GM19193 (cell line): ENCODE data around the gene DENND2D.

Experiments used
- POLR2A ChIP-seq: IDR thresholded peaks from 4 replicates; pipeline ENCODE4 v1.6.1; 2011; ENCODE audit not compliant: insufficient read depth, insufficient read length; ENCODE audit errors: extremely low read depth

DENND2D gene, protein sequence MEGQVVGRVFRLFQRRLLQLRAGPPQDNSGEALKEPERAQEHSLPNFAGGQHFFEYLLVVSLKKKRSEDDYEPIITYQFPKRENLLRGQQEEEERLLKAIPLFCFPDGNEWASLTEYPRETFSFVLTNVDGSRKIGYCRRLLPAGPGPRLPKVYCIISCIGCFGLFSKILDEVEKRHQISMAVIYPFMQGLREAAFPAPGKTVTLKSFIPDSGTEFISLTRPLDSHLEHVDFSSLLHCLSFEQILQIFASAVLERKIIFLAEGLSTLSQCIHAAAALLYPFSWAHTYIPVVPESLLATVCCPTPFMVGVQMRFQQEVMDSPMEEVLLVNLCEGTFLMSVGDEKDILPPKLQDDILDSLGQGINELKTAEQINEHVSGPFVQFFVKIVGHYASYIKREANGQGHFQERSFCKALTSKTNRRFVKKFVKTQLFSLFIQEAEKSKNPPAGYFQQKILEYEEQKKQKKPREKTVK

DNA sequence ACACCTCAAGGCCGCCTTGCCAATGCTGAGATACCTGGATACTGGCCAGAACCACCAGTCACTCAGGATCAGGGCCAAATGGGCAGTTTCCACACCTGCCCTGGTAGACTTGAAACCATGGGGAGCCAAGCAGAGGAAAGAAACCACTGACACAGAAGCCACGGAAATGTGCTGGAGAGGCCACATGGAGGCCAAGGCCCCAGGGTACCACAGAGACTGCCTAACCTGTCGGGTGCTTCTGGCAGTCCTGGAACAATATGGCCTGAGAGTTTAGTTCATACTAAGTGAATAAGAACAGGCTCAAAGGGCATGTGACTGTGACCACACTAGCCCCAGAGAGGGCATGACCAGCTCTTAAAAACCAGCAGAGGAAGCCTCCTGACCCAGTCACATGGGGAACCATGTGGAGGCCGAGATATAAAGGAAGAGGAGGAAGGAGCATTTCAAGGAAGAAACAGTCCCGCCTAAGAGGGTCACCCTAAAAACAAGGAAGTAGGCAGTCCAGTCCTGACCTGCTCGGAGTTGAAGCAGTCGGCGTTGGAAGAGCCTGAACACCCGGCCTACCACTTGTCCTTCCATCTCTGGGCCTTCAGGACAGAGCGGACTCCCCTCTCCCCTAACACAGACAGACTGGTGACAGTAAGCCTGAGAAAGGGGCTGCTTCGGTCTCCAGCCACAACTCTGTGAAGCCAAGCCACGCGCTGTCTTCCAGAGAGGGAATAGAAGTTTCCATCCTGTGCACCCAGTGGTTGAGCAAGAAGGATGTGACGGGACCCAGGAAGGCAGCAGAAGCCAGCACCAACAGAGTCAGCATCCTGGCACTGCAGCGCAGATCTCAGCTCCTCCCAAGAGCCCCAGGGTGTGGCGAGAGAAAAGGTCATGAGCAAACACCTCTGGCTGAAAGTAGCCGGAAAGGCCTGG lies at the start of gene DENND2D:
TSS of gene DENND2D (minus strand) at position 766 of the 921 bp plus-strand sequence. CDS start at position 579, 187 bp downstream.
- peak; percentile 8 for TF ChIP-seq POLR2A

GRCh38 chr1:111249960-111250359 lies 49.5 kb upstream of the DENND2D start:
- TF ChIP-seq POLR2A = no peak

GRCh38 chr1:111247125-111247838 lies 46.8 kb upstream of the DENND2D start:
- no peak for TF ChIP-seq POLR2A

DNA sequence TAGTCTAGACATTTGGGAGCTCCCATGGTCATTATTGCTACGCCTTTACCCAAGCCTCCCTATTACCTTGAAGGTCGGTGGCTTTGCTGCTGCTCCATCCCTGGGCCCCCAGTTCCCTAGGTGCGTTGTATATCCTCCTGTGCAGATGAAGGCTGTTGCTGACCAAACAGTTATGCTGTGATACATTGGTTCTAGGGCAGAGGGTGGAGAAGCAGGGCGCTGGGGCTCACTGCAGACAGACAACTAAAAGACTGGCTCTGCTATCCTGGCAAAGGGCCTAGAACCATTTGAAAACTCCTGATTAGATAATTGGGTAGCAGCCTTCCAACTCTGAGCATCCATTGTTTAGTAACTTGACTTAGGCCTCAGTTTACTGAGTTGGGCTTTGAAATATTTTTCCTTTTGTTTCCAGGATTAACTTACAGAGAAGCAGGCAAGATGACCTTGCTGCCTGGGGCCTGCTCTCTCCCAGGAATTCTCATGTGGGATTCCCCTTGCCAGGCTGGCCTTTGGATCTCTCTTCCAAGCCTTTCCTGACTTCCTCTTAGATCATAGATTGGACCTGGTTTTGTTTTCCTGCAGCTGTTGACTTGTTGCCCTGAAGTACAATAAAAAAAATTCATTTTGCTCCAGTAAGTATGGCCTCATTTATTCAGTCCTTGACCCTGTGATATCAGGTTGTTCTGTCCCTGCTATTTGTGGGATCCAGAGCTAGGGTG lies 42.5 kb upstream of the DENND2D start:
- TF ChIP-seq POLR2A = no peak

DNA sequence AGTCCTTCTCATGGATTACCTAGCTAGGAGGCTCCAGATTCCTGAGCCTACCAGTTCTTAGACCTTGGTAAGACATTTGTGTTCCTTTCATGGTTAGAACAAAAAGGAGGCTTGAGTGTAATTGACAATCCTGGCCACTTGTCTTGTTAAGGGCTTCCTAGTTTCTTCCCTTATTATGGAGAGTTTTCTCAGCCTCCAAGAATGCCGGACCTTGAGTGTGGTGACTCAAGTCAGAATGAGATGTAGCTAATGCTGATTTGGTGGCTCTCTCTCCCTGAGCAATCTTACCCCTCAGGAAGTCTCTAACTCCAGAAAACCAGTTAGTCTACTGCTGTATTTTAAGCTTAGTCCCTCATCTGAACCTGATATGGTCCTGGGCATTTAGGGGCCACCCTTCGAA lies 41.4 kb upstream of the DENND2D start:
- TF ChIP-seq POLR2A = no peak

DNA sequence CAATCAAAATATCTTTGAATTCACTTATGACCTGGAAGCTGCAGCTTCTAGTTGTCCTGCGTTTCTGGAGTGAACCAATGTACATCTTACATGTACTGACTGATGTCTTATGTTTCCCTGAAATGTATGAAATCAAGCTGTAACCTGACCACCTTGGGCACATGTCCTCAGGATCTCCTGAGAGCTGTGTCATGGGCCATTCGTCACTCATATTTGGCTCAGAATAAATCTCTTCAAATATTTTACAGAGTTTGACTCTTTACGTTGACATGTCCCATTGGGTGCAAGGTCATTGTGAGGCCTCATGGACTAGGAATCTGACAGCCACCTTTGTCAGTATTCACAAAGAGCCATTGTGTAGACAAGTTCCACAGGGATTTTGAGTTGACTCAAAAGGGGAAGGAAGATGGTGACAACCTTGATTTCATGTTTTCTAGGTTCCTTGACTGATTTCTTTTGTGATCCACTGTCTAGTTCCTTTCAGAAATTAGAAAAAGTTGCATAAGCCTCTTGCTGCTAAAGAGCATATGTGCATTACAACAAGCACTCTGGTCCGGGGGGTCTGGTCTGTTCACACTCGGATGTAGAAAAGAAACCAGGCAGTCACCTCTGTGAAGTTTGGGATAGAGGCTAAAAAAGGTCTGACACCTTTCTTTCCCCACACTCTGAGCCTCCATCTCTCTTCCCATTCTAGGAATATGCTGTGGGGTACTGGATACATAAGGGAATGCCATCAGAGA lies 37.8 kb upstream of the DENND2D start:
- TF ChIP-seq POLR2A = no peak

DNA sequence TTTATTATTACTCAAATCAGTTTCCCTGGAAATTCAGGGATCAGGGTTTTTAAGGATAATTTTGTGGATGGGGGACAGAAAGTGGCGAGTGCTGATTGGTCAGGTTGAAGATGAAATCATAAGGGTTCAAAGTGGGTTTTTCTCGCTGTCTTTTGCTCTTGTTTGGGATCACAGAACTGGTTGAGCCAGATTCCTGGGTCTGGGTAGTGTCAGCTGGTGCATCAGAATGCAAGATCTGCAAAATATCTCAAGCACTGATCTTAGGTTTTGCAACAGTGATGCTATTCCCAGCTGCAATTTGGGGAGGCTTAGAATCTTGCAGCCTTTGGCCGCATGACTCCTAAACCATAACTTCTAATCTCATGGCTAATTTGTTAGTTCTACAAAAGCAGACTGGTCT lies 36.4 kb upstream of the DENND2D start:
- no peak for TF ChIP-seq POLR2A

GRCh38 chr1:111236379-111236778 lies 35.9 kb upstream of the DENND2D start:
- no peak for TF ChIP-seq POLR2A

DNA sequence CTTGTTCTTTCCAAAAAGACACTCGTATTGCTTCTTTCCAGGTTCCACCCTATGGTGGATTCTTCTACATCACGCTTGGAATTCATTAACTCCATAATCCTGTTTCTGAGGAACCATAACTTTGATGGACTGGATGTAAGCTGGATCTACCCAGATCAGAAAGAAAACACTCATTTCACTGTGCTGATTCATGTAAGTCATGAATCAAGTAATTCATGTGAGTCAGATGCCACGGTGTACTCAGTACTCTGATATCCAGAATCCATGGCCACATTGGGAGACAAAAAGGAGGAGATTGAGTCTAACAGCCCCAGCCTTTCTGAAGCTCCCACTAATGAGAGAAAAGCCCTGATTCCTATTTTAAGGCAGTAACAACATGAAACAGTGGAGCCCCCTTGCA lies 34.4 kb upstream of the DENND2D start:
- no peak for TF ChIP-seq POLR2A

GRCh38 chr1:111234258-111234657 lies 33.8 kb upstream of the DENND2D start:
- TF ChIP-seq POLR2A = no peak

- TF ChIP-seq POLR2A = no peak
Measured at GRCh38 chr1:111232134-111232533, 31.7 kb upstream of the DENND2D start.

- no peak for TF ChIP-seq POLR2A
Measured at GRCh38 chr1:111228748-111229126, 28.3 kb upstream of the DENND2D start.

GRCh38 chr1:111227851-111228747 lies 27.7 kb upstream of the DENND2D start:
- no peak for TF ChIP-seq POLR2A
